WTC11 (cell line): ENCODE results near the gene PSMD14. TPM values are rescaled to one million over a fixed set of nuclear protein-coding genes. Genes with fewer than 3 reads are reported as not detected.
A peak's percentile ranks its signal among the peaks of the same experiment; 100 is the strongest.

Source experiments
- ATAC-seq: fragments of 200-7000 bp; cut with Tn5 transposase; 2 replicates; pipeline ENCODE4 v1.10.0; 2021; ENCODE audit warnings: mild to moderate bottlenecking, moderate library complexity
- CTCF ChIA-PET: fragments of 300-600 bp; sonication (Branson Sonifier 250); formaldehyde crosslinking; loops from one replicate; lab custom pipeline; 2021; ENCODE audit warnings: antibody characterized with exemption; lab: Charles Lee
- POLR2A ChIA-PET: fragments of 350-600 bp; sonication (Branson Sonifier 250); formaldehyde crosslinking; loops from one replicate; lab custom pipeline; 2021; ENCODE audit warnings: antibody characterized with exemption; lab: Charles Lee
- DNase-seq: peaks from one replicate; pipeline ENCODE4 v3.0.0; 2021; ENCODE audit warnings: low spot score
- H3K27ac Mint-ChIP-seq: 2 replicates; pipeline ENCODE4 v1.8.0; 2021; ENCODE audit warnings: mixed read lengths
- H3K27me3 Mint-ChIP-seq: 2 replicates; pipeline ENCODE4 v1.8.0; 2021; ENCODE audit warnings: low read depth, mild to moderate bottlenecking, moderate library complexity, mixed read lengths
- H3K36me3 Mint-ChIP-seq: 2 replicates; pipeline ENCODE4 v1.8.0; 2021; ENCODE audit warnings: mixed read lengths
- H3K4me1 Mint-ChIP-seq: 2 replicates; pipeline ENCODE4 v1.8.0; 2022; ENCODE audit warnings: mixed read lengths
- H3K4me3 Mint-ChIP-seq: 2 replicates; pipeline ENCODE4 v1.8.0; 2021; ENCODE audit warnings: mild to moderate bottlenecking, moderate library complexity, mixed read lengths
- H3K9me3 Mint-ChIP-seq: 2 replicates; pipeline ENCODE4 v1.8.0; 2021; ENCODE audit warnings: mixed read lengths
- CREM ChIP-seq: sonication (generic); formaldehyde crosslinking; IDR thresholded peaks from 2 replicates; pipeline ENCODE4 v1.8.1; 2022; ENCODE audit warnings: mild to moderate bottlenecking, missing genetic modification reagents, moderate library complexity
- ELF4 ChIP-seq: sonication (generic); formaldehyde crosslinking; IDR thresholded peaks from 2 replicates; pipeline ENCODE4 v1.8.1; 2022; ENCODE audit warnings: low read depth, mild to moderate bottlenecking, moderate library complexity, missing genetic modification reagents
- ETV6 ChIP-seq: sonication (generic); formaldehyde crosslinking; IDR thresholded peaks from 2 replicates; pipeline ENCODE4 v1.8.1; 2022; ENCODE audit warnings: mild to moderate bottlenecking, missing genetic modification reagents
- JUN ChIP-seq: sonication (generic); formaldehyde crosslinking; IDR thresholded peaks from 2 replicates; pipeline ENCODE4 v1.8.0; 2023; ENCODE audit warnings: mild to moderate bottlenecking, missing genetic modification reagents
- NFE2L1 ChIP-seq: sonication (generic); formaldehyde crosslinking; IDR thresholded peaks from 2 replicates; pipeline ENCODE4 v1.8.1; 2023; ENCODE audit warnings: missing genetic modification reagents
- NR2C2 ChIP-seq: sonication (generic); formaldehyde crosslinking; IDR thresholded peaks from 2 replicates; pipeline ENCODE4 v1.8.0; 2022; ENCODE audit warnings: mild to moderate bottlenecking, missing genetic modification reagents
- RELA ChIP-seq: sonication (generic); formaldehyde crosslinking; IDR thresholded peaks from 2 replicates; pipeline ENCODE4 v1.8.1; 2022; ENCODE audit warnings: missing genetic modification reagents, mild to moderate bottlenecking, borderline replicate concordance
- SP1 ChIP-seq: sonication (generic); formaldehyde crosslinking; conservative IDR thresholded peaks from 2 replicates; pipeline ENCODE4 v1.8.1; 2022; ENCODE audit warnings: missing genetic modification reagents
- ZBTB21 ChIP-seq: sonication (generic); formaldehyde crosslinking; IDR thresholded peaks from 2 replicates; pipeline ENCODE4 v1.8.1; 2023; ENCODE audit warnings: mild to moderate bottlenecking, missing genetic modification reagents, borderline replicate concordance
- ZNF138 ChIP-seq: sonication (generic); formaldehyde crosslinking; conservative IDR thresholded peaks from 2 replicates; pipeline ENCODE4 v1.8.1; 2022; ENCODE audit warnings: mild to moderate bottlenecking, moderate library complexity, missing genetic modification reagents
- ZNF219 ChIP-seq: sonication (generic); formaldehyde crosslinking; IDR thresholded peaks from 2 replicates; pipeline ENCODE4 v1.8.0; 2023; ENCODE audit warnings: missing genetic modification reagents, mild to moderate bottlenecking, borderline replicate concordance
- total RNA-seq: library from RNA; stranded (reverse); gene quantifications from 3 replicates; pipeline ENCODE4 v1.2.3, GENCODE V29; 2021
- TF ChIP-seq, protein P1 (sequence below): sonication (generic); formaldehyde crosslinking; IDR thresholded peaks from 2 replicates; pipeline ENCODE4 v1.8.0; 2023; ENCODE audit warnings: missing genetic modification reagents
- TF ChIP-seq, protein P2 (sequence below): sonication (generic); formaldehyde crosslinking; conservative IDR thresholded peaks from 2 replicates; pipeline ENCODE4 v1.8.1; 2022; ENCODE audit warnings: mild to moderate bottlenecking, missing genetic modification reagents
- TF ChIP-seq, protein P3 (sequence below): sonication (generic); formaldehyde crosslinking; IDR thresholded peaks from 2 replicates; pipeline ENCODE4 v1.8.0; 2023; ENCODE audit warnings: missing genetic modification reagents, mild to moderate bottlenecking, borderline replicate concordance
- TF ChIP-seq, protein P4 (sequence below): sonication (generic); formaldehyde crosslinking; IDR thresholded peaks from 2 replicates; pipeline ENCODE4 v1.8.1; 2023; ENCODE audit warnings: mild to moderate bottlenecking, missing genetic modification reagents, borderline replicate concordance
- TF ChIP-seq, protein P5 (sequence below): sonication (generic); formaldehyde crosslinking; IDR thresholded peaks from 2 replicates; pipeline ENCODE4 v1.8.0; 2022; ENCODE audit warnings: missing genetic modification reagents
- TF ChIP-seq, protein P6 (sequence below): sonication (generic); formaldehyde crosslinking; IDR thresholded peaks from 2 replicates; pipeline ENCODE4 v1.8.0; 2022; ENCODE audit warnings: mild to moderate bottlenecking, missing genetic modification reagents
- TF ChIP-seq, protein P7 (sequence below): fragments of 250-450 bp; sonication (Bioruptor Pico); IDR thresholded peaks from 2 replicates; pipeline ENCODE4 v1.8.0; 2021; ENCODE audit warnings: mild to moderate bottlenecking

Gene PSMD14
- total RNA-seq, 1 experiment from 2014 or later, result 80.5 TPM

DNA sequence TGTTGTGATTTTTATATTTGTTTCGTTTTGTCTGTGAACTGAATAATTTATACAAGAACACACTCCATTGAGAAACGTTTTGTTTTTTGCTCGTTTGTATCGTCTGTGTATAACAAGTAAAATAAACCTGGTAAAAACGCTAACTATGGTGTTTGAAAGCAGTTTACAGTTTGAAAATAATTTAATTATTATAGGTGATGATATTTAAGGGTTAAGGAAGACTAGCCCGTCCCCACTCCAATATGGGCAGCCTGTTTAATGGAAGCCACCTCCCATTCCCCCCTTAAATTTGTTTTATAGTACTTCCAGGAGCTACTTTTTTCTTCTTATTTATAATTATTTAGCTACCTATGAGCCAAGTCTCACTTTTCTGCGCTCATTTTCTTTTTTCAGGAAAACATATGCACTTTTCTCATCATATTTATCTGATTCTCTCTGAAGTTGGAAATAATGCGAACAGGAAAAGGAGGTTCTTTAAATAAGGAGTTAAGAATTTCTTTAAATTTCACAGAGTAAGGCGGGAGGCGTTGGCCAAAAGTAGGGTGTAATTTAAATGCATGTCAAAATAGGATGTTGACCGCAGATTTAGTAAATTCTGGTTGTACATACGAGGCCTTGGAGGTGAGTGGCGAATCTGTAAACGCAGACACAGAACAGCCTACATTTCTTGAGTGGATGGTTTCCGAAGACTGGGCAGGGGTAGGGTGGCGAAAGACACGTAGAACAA, 117.7 kb downstream of the PSMD14 start:
- ChIA-PET CTCF (no interaction called here), POLR2A (no interaction called here)
- H3K9me3 Mint-ChIP-seq, result no peaks in the 10 kb centered on the region
- peak overlapping the region; percentile 25; the same call in 1 of the 2 replicates for H3K4me3 Mint-ChIP-seq
- H3K4me1 Mint-ChIP-seq, result peaks cover 33% of the 10 kb centered on the region
- no peaks in the 10 kb centered on the region for H3K36me3 Mint-ChIP-seq
- no peak overlapping the region for H3K27ac Mint-ChIP-seq
- TF ChIP-seq, protein P1, sequence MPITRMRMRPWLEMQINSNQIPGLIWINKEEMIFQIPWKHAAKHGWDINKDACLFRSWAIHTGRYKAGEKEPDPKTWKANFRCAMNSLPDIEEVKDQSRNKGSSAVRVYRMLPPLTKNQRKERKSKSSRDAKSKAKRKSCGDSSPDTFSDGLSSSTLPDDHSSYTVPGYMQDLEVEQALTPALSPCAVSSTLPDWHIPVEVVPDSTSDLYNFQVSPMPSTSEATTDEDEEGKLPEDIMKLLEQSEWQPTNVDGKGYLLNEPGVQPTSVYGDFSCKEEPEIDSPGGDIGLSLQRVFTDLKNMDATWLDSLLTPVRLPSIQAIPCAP (CRISPR knock-in tag), result no peak
- no peak for TF ChIP-seq RELA (CRISPR knock-in tag)
- TF ChIP-seq CREM (CRISPR knock-in tag), result no peak
- TF ChIP-seq, protein P2, sequence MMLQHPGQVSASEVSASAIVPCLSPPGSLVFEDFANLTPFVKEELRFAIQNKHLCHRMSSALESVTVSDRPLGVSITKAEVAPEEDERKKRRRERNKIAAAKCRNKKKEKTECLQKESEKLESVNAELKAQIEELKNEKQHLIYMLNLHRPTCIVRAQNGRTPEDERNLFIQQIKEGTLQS, result no peak
- no peak for TF ChIP-seq ETV6
- TF ChIP-seq, protein P3, sequence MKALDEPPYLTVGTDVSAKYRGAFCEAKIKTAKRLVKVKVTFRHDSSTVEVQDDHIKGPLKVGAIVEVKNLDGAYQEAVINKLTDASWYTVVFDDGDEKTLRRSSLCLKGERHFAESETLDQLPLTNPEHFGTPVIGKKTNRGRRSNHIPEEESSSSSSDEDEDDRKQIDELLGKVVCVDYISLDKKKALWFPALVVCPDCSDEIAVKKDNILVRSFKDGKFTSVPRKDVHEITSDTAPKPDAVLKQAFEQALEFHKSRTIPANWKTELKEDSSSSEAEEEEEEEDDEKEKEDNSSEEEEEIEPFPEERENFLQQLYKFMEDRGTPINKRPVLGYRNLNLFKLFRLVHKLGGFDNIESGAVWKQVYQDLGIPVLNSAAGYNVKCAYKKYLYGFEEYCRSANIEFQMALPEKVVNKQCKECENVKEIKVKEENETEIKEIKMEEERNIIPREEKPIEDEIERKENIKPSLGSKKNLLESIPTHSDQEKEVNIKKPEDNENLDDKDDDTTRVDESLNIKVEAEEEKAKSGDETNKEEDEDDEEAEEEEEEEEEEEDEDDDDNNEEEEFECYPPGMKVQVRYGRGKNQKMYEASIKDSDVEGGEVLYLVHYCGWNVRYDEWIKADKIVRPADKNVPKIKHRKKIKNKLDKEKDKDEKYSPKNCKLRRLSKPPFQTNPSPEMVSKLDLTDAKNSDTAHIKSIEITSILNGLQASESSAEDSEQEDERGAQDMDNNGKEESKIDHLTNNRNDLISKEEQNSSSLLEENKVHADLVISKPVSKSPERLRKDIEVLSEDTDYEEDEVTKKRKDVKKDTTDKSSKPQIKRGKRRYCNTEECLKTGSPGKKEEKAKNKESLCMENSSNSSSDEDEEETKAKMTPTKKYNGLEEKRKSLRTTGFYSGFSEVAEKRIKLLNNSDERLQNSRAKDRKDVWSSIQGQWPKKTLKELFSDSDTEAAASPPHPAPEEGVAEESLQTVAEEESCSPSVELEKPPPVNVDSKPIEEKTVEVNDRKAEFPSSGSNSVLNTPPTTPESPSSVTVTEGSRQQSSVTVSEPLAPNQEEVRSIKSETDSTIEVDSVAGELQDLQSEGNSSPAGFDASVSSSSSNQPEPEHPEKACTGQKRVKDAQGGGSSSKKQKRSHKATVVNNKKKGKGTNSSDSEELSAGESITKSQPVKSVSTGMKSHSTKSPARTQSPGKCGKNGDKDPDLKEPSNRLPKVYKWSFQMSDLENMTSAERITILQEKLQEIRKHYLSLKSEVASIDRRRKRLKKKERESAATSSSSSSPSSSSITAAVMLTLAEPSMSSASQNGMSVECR (CRISPR knock-in tag), result no peak
- ATAC-seq, result no peak
- no peak for DNase-seq
- peaks cover 99% of the 10 kb centered on the region for H3K27me3 Mint-ChIP-seq

DNA sequence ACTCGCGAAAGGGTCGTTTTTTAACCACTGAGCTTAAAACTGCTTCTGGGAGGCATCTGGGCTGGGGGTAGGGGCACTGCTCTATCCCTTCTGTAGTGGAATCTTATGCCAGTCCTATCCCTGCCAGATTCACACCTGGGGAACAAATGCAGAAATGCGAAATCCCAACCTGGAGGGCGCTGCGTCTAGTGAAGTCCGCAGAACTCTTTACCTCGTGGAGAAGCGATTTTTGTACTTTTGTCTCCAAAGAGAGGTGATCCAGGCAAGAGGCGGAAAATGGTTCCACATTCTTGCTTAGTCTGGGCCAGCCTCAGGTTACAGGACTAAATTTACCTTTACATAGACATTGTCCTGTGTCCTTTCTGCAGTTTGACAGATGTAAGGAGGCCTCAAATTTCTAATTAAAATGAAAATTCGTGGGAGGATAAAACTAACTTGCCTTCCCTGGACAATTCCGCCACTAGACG, 118.3 kb downstream of the PSMD14 start:
- peaks cover 33% of the 10 kb centered on the region for H3K4me1 Mint-ChIP-seq
- DNase-seq (no peak), ATAC-seq (no peak)
- no peaks in the 10 kb centered on the region for H3K36me3 Mint-ChIP-seq
- H3K27me3 Mint-ChIP-seq, result peaks cover 99% of the 10 kb centered on the region
- peak overlapping the region; percentile 61 for H3K4me3 Mint-ChIP-seq
- H3K27ac Mint-ChIP-seq, result no peak overlapping the region
- CTCF ChIA-PET, result interaction anchor here (1.4 kb wide), 1 partner anchor 144 kb away, joined by 6 read pairs; no protein-coding TSS in a partner anchor
- POLR2A ChIA-PET, result interaction anchor here (2.4 kb wide), 1 partner anchor 12 kb away, joined by 5 read pairs; no protein-coding TSS in a partner anchor
- no peaks in the 10 kb centered on the region for H3K9me3 Mint-ChIP-seq
- TF ChIP-seq ZBTB21 (CRISPR knock-in tag), result no peak
- TF ChIP-seq, protein P4, sequence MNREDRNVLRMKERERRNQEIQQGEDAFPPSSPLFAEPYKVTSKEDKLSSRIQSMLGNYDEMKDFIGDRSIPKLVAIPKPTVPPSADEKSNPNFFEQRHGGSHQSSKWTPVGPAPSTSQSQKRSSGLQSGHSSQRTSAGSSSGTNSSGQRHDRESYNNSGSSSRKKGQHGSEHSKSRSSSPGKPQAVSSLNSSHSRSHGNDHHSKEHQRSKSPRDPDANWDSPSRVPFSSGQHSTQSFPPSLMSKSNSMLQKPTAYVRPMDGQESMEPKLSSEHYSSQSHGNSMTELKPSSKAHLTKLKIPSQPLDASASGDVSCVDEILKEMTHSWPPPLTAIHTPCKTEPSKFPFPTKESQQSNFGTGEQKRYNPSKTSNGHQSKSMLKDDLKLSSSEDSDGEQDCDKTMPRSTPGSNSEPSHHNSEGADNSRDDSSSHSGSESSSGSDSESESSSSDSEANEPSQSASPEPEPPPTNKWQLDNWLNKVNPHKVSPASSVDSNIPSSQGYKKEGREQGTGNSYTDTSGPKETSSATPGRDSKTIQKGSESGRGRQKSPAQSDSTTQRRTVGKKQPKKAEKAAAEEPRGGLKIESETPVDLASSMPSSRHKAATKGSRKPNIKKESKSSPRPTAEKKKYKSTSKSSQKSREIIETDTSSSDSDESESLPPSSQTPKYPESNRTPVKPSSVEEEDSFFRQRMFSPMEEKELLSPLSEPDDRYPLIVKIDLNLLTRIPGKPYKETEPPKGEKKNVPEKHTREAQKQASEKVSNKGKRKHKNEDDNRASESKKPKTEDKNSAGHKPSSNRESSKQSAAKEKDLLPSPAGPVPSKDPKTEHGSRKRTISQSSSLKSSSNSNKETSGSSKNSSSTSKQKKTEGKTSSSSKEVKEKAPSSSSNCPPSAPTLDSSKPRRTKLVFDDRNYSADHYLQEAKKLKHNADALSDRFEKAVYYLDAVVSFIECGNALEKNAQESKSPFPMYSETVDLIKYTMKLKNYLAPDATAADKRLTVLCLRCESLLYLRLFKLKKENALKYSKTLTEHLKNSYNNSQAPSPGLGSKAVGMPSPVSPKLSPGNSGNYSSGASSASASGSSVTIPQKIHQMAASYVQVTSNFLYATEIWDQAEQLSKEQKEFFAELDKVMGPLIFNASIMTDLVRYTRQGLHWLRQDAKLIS (CRISPR knock-in tag), result no peak
- TF ChIP-seq, protein P5, sequence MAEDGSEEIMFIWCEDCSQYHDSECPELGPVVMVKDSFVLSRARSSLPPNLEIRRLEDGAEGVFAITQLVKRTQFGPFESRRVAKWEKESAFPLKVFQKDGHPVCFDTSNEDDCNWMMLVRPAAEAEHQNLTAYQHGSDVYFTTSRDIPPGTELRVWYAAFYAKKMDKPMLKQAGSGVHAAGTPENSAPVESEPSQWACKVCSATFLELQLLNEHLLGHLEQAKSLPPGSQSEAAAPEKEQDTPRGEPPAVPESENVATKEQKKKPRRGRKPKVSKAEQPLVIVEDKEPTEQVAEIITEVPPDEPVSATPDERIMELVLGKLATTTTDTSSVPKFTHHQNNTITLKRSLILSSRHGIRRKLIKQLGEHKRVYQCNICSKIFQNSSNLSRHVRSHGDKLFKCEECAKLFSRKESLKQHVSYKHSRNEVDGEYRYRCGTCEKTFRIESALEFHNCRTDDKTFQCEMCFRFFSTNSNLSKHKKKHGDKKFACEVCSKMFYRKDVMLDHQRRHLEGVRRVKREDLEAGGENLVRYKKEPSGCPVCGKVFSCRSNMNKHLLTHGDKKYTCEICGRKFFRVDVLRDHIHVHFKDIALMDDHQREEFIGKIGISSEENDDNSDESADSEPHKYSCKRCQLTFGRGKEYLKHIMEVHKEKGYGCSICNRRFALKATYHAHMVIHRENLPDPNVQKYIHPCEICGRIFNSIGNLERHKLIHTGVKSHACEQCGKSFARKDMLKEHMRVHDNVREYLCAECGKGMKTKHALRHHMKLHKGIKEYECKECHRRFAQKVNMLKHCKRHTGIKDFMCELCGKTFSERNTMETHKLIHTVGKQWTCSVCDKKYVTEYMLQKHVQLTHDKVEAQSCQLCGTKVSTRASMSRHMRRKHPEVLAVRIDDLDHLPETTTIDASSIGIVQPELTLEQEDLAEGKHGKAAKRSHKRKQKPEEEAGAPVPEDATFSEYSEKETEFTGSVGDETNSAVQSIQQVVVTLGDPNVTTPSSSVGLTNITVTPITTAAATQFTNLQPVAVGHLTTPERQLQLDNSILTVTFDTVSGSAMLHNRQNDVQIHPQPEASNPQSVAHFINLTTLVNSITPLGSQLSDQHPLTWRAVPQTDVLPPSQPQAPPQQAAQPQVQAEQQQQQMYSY (CRISPR knock-in tag), result no peak
- TF ChIP-seq, protein P2, result no peak
- no peak for TF ChIP-seq ZNF138 (CRISPR knock-in tag)
- no peak for TF ChIP-seq ETV6
- no peak for TF ChIP-seq SP1 (CRISPR knock-in tag)
- TF ChIP-seq ELF4, result no peak
- no peak for TF ChIP-seq ZNF219 (CRISPR knock-in tag)
- TF ChIP-seq, protein P6, sequence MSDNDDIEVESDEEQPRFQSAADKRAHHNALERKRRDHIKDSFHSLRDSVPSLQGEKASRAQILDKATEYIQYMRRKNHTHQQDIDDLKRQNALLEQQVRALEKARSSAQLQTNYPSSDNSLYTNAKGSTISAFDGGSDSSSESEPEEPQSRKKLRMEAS (CRISPR knock-in tag), result no peak
- TF ChIP-seq, protein P7, sequence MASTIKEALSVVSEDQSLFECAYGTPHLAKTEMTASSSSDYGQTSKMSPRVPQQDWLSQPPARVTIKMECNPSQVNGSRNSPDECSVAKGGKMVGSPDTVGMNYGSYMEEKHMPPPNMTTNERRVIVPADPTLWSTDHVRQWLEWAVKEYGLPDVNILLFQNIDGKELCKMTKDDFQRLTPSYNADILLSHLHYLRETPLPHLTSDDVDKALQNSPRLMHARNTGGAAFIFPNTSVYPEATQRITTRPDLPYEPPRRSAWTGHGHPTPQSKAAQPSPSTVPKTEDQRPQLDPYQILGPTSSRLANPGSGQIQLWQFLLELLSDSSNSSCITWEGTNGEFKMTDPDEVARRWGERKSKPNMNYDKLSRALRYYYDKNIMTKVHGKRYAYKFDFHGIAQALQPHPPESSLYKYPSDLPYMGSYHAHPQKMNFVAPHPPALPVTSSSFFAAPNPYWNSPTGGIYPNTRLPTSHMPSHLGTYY, result no peak
- TF ChIP-seq JUN, result no peak
- TF ChIP-seq NR2C2 (CRISPR knock-in tag), result no peak
- TF ChIP-seq NFE2L1, result no peak
